CD4-positive, alpha-beta T cell (primary cell): ENCODE measurements around the gene SLC35A5. TPM values are rescaled to one million over a fixed set of nuclear protein-coding genes. Genes with fewer than 3 reads are reported as not detected.

ENCODE experiments used
- ATAC-seq: fragments of 200-7000 bp; cut with Tn5 transposase; one replicate; pipeline ENCODE4 v1.10.0; 2022; ENCODE audit warnings: mild to moderate bottlenecking; ENCODE audit not compliant: poor library complexity
- CTCF ChIA-PET: fragments of 350-600 bp; sonication (Branson Sonifier 250); formaldehyde crosslinking; loops from one replicate; lab custom pipeline; 2021; ENCODE audit warnings: antibody characterized with exemption, inconsistent platforms; lab: Charles Lee
- POLR2A ChIA-PET: fragments of 350-600 bp; sonication (Branson Sonifier 250); formaldehyde crosslinking; loops from one replicate; lab custom pipeline; 2021; ENCODE audit warnings: antibody characterized with exemption, inconsistent platforms; lab: Charles Lee
- DNase-seq, 14 experiments: peaks; one replicate each; pipeline ENCODE4 v3.0.0-alpha.2; 2013 to 2020; ENCODE audit warnings: mixed read lengths in 2 of 14
- H3K27ac ChIP-seq, 2 donors: one replicate each; pipeline versions ENCODE4 v1.5.1 to v1.7.0; 2013; ENCODE audit warnings: low read length in 2 of 2, low read depth in 1 of 2, mild to moderate bottlenecking in 1 of 2
- H3K27me3 ChIP-seq, 2 experiments: 1 replicate in 1 of 2; 2 replicates in 1 of 2; pipeline versions ENCODE4 v1.6.1 to v1.7.0; 2013; ENCODE audit warnings: low read length in 2 of 2, control low read depth in 1 of 2, mild to moderate bottlenecking in 1 of 2, moderate library complexity in 1 of 2; ENCODE audit not compliant: insufficient read depth in 2 of 2, control insufficient read depth in 1 of 2
- H3K36me3 ChIP-seq: one replicate; pipeline ENCODE4 v1.6.1; 2013; ENCODE audit warnings: low read length, control low read depth; ENCODE audit not compliant: insufficient read depth
- H3K4me1 ChIP-seq: one replicate; pipeline ENCODE4 v1.6.1; 2013; ENCODE audit warnings: low read length, control low read depth; ENCODE audit not compliant: insufficient read depth
- H3K4me3 ChIP-seq: one replicate; pipeline ENCODE4 v1.5.1; 2013; ENCODE audit warnings: mild to moderate bottlenecking, low read length, moderate library complexity
- H3K9me3 ChIP-seq, 2 experiments: 1 replicate in 1 of 2; 2 replicates in 1 of 2; pipeline versions ENCODE4 v1.6.1 to v1.7.0; 2013; ENCODE audit warnings: low read length in 2 of 2, mild to moderate bottlenecking in 2 of 2, control low read depth in 1 of 2, moderate library complexity in 1 of 2; ENCODE audit not compliant: control insufficient read depth in 1 of 2, insufficient read depth in 1 of 2
- H3K27ac Mint-ChIP-seq: one replicate; pipeline ENCODE4 v1.8.0; 2020; ENCODE audit warnings: mixed read lengths
- H3K27me3 Mint-ChIP-seq: one replicate; pipeline ENCODE4 v1.8.0; 2021; ENCODE audit warnings: mixed read lengths
- H3K36me3 Mint-ChIP-seq: one replicate; pipeline ENCODE4 v1.8.0; 2021; ENCODE audit warnings: low read depth, mixed read lengths
- H3K4me1 Mint-ChIP-seq: one replicate; pipeline ENCODE4 v1.8.0; 2021; ENCODE audit warnings: low read depth, mixed read lengths
- H3K4me3 Mint-ChIP-seq: one replicate; pipeline ENCODE4 v1.8.0; 2020; ENCODE audit warnings: mild to moderate bottlenecking, mixed read lengths
- H3K9me3 Mint-ChIP-seq: one replicate; pipeline ENCODE4 v1.8.0; 2020; ENCODE audit warnings: mixed read lengths
- intact Hi-C, 2 experiments: fragments of 100-400 bp; cut with DNase I in 1 of 2; cut with micrococcal nuclease in 1 of 2; formaldehyde crosslinking; loops; one replicate each; pipeline versions ENCODE4 v1.15.1 to v1.9.0; 2023 to 2025; cut with DNase I, micrococcal nuclease
- total RNA-seq, 174 experiments: library from RNA in 2 of 174; stranded (reverse) in 2 of 174; gene quantifications; one replicate each; pipeline ENCODE4 v1.2.3 and lab custom pipeline; 2021 to 2026
- TF ChIP-seq, protein P1 (sequence below): fragments of 200-600 bp; IDR thresholded peaks from one replicate; pipeline ENCODE4 v1.8.0; 2022; ENCODE audit warnings: antibody characterized with exemption, mild to moderate bottlenecking

The SLC35A5 gene
- total RNA-seq, 2 experiments from 2014 or later = 4.6 to 7.3 TPM

DNA sequence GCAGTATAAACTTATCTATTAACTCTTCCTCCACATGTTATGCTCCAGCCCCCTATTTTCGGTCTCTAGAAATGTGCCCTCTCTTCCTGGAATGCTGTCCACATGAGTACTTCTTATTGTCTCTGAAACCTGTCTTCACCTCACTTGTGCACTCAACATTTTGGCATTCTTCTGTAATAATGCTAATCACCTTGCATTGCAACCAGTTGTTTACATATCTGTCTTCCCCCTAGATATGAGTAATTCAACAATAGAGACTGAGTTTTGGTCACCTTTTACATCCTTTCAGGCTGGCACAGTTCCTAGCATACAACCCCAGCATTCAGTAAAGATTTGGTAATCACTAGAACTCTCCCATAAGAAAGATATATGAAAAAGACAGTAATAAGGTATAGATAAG lies 61.9 kb downstream of the SLC35A5 start:
- H3K4me1 Mint-ChIP-seq = no peaks in the 10 kb centered on the region
- H3K9me3 Mint-ChIP-seq = no peaks in the 10 kb centered on the region
- Histone ChIP-seq H3K27ac (no peak overlapping the region), H3K4me3 (no peak overlapping the region), H3K9me3 (no peaks in the 10 kb centered on the region), H3K27me3 (peaks cover 0 to 4% of the 10 kb centered on the region in 2 experiments), H3K4me1 (no peaks in the 10 kb centered on the region), H3K36me3 (no peaks in the 10 kb centered on the region)
- ChIA-PET POLR2A (no interaction called here), CTCF (no interaction called here)
- intact Hi-C loops = no loop called here
- ATAC-seq = no peak
- H3K36me3 Mint-ChIP-seq = no peaks in the 10 kb centered on the region
- H3K4me3 Mint-ChIP-seq = no peak overlapping the region
- TF ChIP-seq, protein P1, sequence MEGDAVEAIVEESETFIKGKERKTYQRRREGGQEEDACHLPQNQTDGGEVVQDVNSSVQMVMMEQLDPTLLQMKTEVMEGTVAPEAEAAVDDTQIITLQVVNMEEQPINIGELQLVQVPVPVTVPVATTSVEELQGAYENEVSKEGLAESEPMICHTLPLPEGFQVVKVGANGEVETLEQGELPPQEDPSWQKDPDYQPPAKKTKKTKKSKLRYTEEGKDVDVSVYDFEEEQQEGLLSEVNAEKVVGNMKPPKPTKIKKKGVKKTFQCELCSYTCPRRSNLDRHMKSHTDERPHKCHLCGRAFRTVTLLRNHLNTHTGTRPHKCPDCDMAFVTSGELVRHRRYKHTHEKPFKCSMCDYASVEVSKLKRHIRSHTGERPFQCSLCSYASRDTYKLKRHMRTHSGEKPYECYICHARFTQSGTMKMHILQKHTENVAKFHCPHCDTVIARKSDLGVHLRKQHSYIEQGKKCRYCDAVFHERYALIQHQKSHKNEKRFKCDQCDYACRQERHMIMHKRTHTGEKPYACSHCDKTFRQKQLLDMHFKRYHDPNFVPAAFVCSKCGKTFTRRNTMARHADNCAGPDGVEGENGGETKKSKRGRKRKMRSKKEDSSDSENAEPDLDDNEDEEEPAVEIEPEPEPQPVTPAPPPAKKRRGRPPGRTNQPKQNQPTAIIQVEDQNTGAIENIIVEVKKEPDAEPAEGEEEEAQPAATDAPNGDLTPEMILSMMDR = no peak
- no peaks in the 10 kb centered on the region for H3K27me3 Mint-ChIP-seq
- no peak overlapping the region for H3K27ac Mint-ChIP-seq
- no peak for DNase-seq

DNA sequence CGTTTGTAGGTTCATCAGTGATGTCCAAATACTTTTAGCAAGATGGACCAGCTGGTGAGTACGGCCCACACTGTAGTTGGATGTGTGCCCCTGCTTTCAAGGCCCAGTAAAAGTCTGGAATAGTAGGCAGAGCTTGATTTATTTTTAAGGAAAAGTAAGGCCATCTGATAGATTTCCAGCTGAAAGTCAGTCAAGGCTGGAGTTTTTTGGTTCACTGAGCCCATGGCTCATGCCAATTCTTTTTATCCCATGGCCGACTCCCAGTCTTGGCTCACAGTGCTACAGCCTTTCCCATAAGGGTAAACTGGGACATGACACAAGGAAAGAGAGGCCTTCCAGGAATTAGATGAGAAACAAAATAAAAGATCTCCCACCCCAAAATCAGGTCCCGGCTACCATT lies 65.6 kb downstream of the SLC35A5 start:
- Mint-ChIP-seq H3K36me3 (no peaks in the 10 kb centered on the region), H3K27me3 (no peaks in the 10 kb centered on the region), H3K4me1 (no peaks in the 10 kb centered on the region), H3K27ac (no peak overlapping the region), H3K4me3 (no peak overlapping the region), H3K9me3 (no peaks in the 10 kb centered on the region)
- ChIA-PET CTCF (no interaction called here), POLR2A (no interaction called here)
- Histone ChIP-seq H3K4me1 (no peaks in the 10 kb centered on the region), H3K4me3 (no peak overlapping the region), H3K27ac (no peak overlapping the region), H3K27me3 (no peaks in the 10 kb centered on the region), H3K36me3 (no peaks in the 10 kb centered on the region), H3K9me3 (no peaks in the 10 kb centered on the region)
- TF ChIP-seq, protein P1 = no peak
- intact Hi-C loops = no loop called here
- no peak for ATAC-seq
- no peak for DNase-seq

DNA sequence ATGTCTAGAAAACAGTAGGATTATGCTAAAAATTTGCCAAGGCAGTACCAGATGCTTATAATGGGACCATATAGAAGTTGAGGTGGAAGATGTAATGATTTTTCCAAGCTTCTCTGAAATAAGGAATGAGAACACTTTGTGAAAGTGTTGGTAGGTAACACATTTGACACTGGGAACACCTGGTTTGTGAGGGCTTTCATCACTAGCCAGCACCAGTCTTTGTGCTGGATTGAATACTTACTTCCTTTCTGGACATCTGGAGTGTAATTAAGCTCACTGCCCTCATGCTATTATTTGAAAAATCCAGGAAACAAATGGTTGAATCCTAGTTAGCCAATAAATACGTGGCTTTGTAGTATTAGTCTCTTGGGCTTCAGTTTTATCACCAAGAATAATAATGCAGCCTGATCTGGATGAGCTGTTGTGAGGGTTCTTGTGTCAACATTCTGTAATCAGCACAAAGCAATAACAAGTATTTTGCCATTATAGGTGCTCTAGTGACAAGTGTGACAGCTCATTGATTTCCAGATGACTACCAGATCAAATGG lies 66.1 kb downstream of the SLC35A5 start:
- Histone ChIP-seq H3K27ac (no peak overlapping the region), H3K27me3 (no peaks in the 10 kb centered on the region), H3K4me3 (no peak overlapping the region), H3K9me3 (no peaks in the 10 kb centered on the region), H3K36me3 (no peaks in the 10 kb centered on the region), H3K4me1 (no peaks in the 10 kb centered on the region)
- Mint-ChIP-seq H3K27me3 (no peaks in the 10 kb centered on the region), H3K36me3 (no peaks in the 10 kb centered on the region), H3K4me3 (no peak overlapping the region), H3K9me3 (no peaks in the 10 kb centered on the region), H3K27ac (no peak overlapping the region), H3K4me1 (no peaks in the 10 kb centered on the region)
- intact Hi-C loops = no loop called here
- ChIA-PET CTCF (interaction anchor here (0.5 to 1.0 kb wide), 2 partner anchors 15 kb away, joined by 4 read pairs; no protein-coding TSS in a partner anchor), POLR2A (interaction anchor here (0.6 kb wide), 1 partner anchor 584 kb away, joined by 4 read pairs; no protein-coding TSS in a partner anchor)
- DNase-seq = no peak
- ATAC-seq = no peak
- TF ChIP-seq, protein P1 = no peak
